Erythroblast (primary cell): ENCODE data around the gene STH.
"Not testable (repeated sequence)": the region's sequence is repeated elsewhere in the genome, so short reads cannot be mapped to it uniquely, and the experiment has no call there.

Experiments used
- GATA1 ChIP-seq: IDR thresholded peaks from 2 replicates; pipeline ENCODE4 v1.6.1; 2011; ENCODE audit warnings: low read depth, mild to moderate bottlenecking, control low read depth, low read length, moderate library complexity
- POLR2A ChIP-seq: IDR thresholded peaks from 2 replicates; pipeline ENCODE4 v1.6.1; 2011; ENCODE audit warnings: mild to moderate bottlenecking, low read length

DNA sequence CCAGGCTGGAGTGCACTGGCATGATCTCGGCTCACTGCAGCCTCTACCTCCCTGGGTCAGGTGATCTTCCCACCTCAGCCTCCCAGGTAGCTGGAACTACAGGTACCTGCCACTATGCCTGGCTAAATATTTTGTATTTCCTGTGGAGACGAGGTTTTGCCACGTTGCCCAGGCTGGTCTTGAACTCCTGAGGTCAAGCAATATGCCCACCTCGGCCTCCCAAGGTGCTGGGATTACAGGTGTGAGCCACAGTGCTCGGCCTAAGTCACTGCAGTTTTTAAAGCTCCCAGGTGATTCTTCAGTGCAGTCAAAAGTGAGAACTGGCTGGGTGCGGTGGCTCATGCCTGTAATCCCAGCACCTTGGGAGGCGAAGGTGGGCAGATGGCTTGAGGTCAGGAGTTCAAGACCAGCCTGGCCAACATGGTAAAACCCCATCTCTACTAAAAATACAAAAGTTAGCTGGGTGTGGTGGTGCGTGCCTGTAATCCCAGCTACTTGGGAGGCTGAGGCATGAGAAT lies 20.4 kb downstream of the STH start:
- not testable (repeated sequence) for TF ChIP-seq POLR2A, GATA1
